ENCODE results near the gene RGS6.

Gene RGS6

DNA sequence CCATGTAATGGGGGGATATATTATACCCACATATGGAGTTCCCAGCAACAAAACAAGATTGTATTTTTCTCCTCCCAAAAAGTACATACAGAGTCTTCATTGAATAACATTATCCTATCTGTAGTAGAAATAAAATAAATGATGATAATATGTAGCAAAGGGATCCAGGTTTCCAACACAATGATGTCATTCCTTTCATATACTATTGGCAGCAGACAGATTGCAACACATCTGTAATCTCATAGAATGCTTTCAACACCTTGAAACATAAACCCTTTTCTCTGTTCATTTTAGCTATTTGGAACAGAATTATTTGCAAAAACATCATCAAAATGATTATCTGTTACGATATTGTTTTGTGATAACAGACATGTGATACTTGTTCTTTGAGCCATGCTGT is 644.0 kb downstream of the RGS6 start:
- FAIRE-seq (no peak), DNase-seq (ENCODE audit: insufficient read length, low spot score) (no peak)
- TF ChIP-seq PAX5 (IDR thresholded peaks at IDR 0.05; ENCODE audit: insufficient read depth, low read length, severe bottlenecking) (no peak), POLR2A (IDR thresholded peaks at IDR 0.05; ENCODE audit: low read depth, low read length) (no peak), TAF1 (IDR thresholded peaks at IDR 0.05; ENCODE audit: low read depth, low read length) (no peak), SPI1 (IDR thresholded peaks at IDR 0.05; ENCODE audit: low read depth, low read length) (no peak)

DNA sequence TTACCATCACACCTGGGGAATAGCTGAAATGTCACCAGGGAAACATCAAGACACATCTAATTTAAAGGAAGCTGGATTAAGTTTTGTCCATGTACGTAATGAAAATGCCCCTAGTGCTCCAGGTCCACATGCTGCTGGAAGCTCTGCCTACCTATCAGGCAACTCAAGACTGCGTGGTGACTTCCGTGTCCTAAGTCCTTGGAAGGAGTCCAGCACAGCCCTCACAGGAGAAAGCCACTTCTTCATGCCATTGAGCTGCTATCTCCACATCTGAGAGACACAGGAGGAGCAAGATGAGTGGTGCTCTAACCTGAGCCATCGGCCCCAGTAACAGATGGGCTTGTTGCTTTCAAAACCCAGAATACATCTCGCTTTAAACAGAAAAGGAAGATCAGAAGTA is 645.3 kb downstream of the RGS6 start:
- FAIRE-seq (no peak), DNase-seq (ENCODE audit: insufficient read length, low spot score) (no peak)
- TF ChIP-seq SPI1 (IDR thresholded peaks at IDR 0.05; ENCODE audit: low read depth, low read length) (no peak), TAF1 (IDR thresholded peaks at IDR 0.05; ENCODE audit: low read depth, low read length) (no peak), POLR2AphosphoS5 (IDR thresholded peaks at IDR 0.05; ENCODE audit: low read depth, low read length) (no peak), POLR2A (IDR thresholded peaks at IDR 0.05; ENCODE audit: low read depth, low read length) (no peak), PAX5 (IDR thresholded peaks at IDR 0.05; ENCODE audit: insufficient read depth, low read length, severe bottlenecking) (no peak), POU2F2 (IDR thresholded peaks at IDR 0.05; ENCODE audit: low read depth, low read length) (no peak)

DNA sequence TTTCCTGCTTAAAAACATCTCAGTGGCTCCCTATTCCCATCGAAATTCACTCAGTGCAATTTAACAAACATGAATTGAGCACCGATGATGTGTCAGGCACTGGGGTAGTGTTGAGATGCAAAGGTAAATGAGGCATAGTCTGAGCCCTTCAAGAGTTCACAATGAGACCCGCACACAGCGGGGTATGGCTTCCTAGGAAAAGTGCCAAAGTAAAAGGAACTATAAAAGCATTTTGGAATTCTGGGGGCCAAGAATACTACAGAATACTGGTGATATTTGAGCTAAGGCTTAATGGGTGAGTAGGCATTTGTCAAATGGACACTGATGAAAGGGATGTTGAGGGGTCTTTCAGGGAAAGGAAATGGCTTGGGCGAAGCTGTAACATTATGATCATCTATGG is 646.3 kb downstream of the RGS6 start:
- FAIRE-seq: no peak
- TF ChIP-seq POLR2AphosphoS5 (IDR thresholded peaks at IDR 0.05; ENCODE audit: low read depth, low read length) (no peak), POU2F2 (IDR thresholded peaks at IDR 0.05; ENCODE audit: low read depth, low read length) (no peak), PAX5 (IDR thresholded peaks at IDR 0.05; ENCODE audit: insufficient read depth, low read length, severe bottlenecking) (no peak), POLR2A (IDR thresholded peaks at IDR 0.05; ENCODE audit: low read depth, low read length) (no peak), TAF1 (IDR thresholded peaks at IDR 0.05; ENCODE audit: low read depth, low read length) (no peak), SPI1 (IDR thresholded peaks at IDR 0.05; ENCODE audit: low read depth, low read length) (no peak)
- DNase-seq (ENCODE audit: insufficient read length, low spot score): no peak

DNA sequence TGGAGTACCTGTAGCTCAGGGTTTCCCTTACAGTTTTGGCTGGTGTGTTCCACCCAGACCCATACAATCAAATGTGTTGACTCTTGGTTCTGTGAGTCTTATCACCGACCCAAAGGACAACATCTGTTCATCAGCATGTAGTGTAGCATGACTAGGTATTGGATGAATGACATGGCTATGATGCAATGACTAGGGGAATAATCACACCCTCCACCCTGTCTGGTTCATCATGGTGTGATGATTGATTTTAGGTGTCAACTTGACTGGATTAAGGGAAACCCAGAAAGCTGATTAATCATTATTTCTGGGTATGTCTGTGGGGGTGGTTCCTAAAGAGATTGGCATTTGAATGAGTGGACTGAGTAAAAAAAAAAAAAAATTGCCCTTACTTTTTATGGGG is 650.4 kb downstream of the RGS6 start:
- DNase-seq (ENCODE audit: insufficient read length, low spot score) (no peak), FAIRE-seq (no peak)
- TF ChIP-seq PAX5 (IDR thresholded peaks at IDR 0.05; ENCODE audit: insufficient read depth, low read length, severe bottlenecking) (no peak), TAF1 (IDR thresholded peaks at IDR 0.05; ENCODE audit: low read depth, low read length) (no peak), POLR2A (IDR thresholded peaks at IDR 0.05; ENCODE audit: low read depth, low read length) (no peak), POU2F2 (IDR thresholded peaks at IDR 0.05; ENCODE audit: low read depth, low read length) (no peak), SPI1 (IDR thresholded peaks at IDR 0.05; ENCODE audit: low read depth, low read length) (no peak), POLR2AphosphoS5 (IDR thresholded peaks at IDR 0.05; ENCODE audit: low read depth, low read length) (no peak)

DNA sequence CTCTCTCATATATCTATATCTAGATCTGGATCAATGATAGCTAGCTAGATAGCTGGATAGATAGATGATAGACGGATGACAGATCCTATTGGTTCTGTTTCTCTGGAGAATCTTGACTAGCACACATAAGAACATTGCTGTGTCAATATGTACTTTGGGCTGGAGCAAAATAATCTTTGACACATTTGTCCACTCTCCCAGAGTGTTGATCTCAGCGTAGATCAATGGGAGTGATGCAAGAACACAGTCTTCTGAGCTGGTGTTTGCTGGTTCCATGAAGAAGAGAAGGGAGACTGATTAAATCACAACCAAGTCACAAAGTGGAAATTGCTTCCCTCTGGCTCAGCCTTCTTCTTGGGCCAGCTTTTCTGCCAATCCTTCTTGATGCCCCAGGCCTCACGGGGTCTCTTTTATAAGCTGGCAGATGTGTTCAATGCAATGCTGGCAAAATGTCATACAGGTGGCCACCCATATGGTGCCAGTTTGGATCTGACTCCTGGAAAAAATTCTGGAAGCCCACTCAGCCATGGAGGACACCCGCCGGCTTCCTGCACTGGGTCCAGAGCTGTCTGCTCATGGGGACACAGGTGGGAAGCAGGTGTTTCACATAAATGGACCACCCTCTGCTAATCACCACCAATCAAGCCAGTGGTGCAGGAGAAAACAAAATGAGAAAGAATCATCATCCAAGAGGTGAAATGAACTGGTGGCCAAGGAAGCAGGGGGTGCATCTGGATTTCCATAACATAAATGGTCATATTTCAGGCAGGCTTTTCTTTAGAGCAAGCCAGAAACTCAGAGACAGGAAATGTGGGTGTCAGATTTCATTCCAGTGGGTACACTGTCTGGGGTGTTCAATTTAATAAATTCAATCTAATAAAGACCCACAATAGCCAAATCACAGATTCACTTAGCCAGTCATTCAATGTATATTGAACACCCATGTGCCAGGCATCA is 651.4 kb downstream of the RGS6 start:
- TF ChIP-seq PAX5 (IDR thresholded peaks at IDR 0.05; ENCODE audit: insufficient read depth, low read length, severe bottlenecking) (no peak), POU2F2 (IDR thresholded peaks at IDR 0.05; ENCODE audit: low read depth, low read length) (no peak), TAF1 (IDR thresholded peaks at IDR 0.05; ENCODE audit: low read depth, low read length) (no peak), SPI1 (IDR thresholded peaks at IDR 0.05; ENCODE audit: low read depth, low read length) (no peak), POLR2AphosphoS5 (IDR thresholded peaks at IDR 0.05; ENCODE audit: low read depth, low read length) (no peak), POLR2A (IDR thresholded peaks at IDR 0.05; ENCODE audit: low read depth, low read length) (no peak)
- FAIRE-seq (no peak), DNase-seq (ENCODE audit: insufficient read length, low spot score) (no peak)

DNA sequence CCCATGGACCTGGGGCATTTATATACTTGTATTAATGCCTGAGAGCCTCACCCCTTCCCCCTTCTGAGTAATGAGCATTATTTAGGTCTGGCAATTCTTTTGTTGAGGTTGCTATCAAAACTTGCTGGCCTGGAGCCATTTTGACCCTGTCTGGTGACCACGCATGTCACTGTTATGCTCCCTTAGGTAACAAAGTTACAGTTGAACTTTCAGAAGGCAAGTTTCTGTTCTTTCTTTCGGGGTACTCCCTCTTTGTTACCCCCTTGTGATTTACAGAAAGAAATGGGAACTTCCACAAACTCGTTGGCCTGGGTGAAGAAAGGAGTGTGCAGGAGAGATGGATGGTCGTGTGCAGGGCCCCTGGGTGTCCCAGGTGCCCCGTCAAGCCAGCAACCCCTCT is 656.3 kb downstream of the RGS6 start:
- DNase-seq (ENCODE audit: insufficient read length, low spot score) (no peak), FAIRE-seq (no peak)
- 0 out of 2 replicates have a peak, but pooled peaks have one; percentile 32 for TF ChIP-seq SPI1 (IDR thresholded peaks at IDR 0.05; ENCODE audit: low read depth, low read length)
- no peak for TF ChIP-seq POLR2AphosphoS5 (IDR thresholded peaks at IDR 0.05; ENCODE audit: low read depth, low read length)

DNA sequence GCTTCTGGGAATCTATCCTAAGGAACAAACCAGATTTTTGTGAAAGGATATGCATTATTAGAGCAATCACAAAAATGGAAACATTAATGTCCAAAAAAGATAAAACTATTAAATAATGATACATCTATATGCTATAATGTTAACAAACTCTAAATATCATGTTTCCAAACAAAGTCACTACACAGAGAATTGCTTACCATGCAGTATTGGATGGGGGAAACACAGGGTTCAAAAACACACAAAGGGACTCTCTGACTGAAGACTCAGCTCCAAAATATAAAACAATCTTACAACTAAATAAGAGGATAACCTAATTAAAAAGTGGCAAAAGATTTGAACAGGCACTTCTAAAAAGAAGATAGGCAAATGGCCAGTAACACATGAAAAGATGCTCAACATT is 657.4 kb downstream of the RGS6 start:
- DNase-seq (ENCODE audit: insufficient read length, low spot score) (no peak), FAIRE-seq (no peak)
- TF ChIP-seq TAF1 (IDR thresholded peaks at IDR 0.05; ENCODE audit: low read depth, low read length) (no peak), SPI1 (IDR thresholded peaks at IDR 0.05; ENCODE audit: low read depth, low read length) (no peak), POU2F2 (IDR thresholded peaks at IDR 0.05; ENCODE audit: low read depth, low read length) (no peak)

DNA sequence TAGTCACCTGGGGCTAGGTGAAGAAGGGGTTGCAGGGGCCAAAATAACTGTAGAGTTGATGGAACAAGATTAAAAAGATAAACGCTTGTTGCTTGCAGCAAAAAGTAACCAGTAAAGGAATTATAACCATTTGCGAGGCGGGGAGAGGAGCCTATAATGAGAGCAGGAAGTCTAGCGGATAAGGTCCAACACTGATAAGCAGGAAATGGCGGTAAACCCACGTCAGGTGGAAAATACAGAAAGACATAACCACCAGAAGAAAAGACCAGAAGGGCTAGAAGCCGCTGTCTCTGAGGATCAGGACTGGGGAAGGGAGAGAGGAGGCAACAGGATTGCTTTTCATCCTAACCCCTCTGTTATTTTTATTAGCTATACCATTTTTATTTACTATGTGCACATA is 658.3 kb downstream of the RGS6 start:
- DNase-seq (ENCODE audit: insufficient read length, low spot score): no peak
- no peak for FAIRE-seq
- TF ChIP-seq POLR2AphosphoS5 (IDR thresholded peaks at IDR 0.05; ENCODE audit: low read depth, low read length) (no peak), TAF1 (IDR thresholded peaks at IDR 0.05; ENCODE audit: low read depth, low read length) (no peak), POLR2A (IDR thresholded peaks at IDR 0.05; ENCODE audit: low read depth, low read length) (no peak), POU2F2 (IDR thresholded peaks at IDR 0.05; ENCODE audit: low read depth, low read length) (no peak)

DNA sequence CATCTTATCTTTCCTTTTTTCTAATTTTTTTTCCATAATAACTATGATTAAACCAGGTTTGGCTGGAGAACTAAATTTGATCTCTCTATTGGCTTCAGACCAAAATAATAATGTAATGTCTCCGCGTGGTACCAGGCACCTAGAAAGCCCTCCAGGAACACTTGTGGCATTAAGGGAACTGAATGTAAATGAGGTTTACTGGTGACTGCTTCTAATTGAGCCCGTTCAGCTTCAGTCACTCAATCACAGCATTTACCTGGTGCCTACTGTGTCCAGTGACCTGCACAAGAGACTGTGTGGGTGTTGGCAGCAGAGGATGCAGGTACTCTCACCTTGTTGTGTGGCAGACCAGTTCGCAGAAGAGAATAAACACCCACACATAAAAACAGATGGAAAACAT is 659.2 kb downstream of the RGS6 start:
- FAIRE-seq (no peak), DNase-seq (ENCODE audit: insufficient read length, low spot score) (no peak)
- TF ChIP-seq POU2F2 (IDR thresholded peaks at IDR 0.05; ENCODE audit: low read depth, low read length) (no peak), PAX5 (IDR thresholded peaks at IDR 0.05; ENCODE audit: insufficient read depth, low read length, severe bottlenecking) (no peak), POLR2A (IDR thresholded peaks at IDR 0.05; ENCODE audit: low read depth, low read length) (no peak), POLR2AphosphoS5 (IDR thresholded peaks at IDR 0.05; ENCODE audit: low read depth, low read length) (no peak), SPI1 (IDR thresholded peaks at IDR 0.05; ENCODE audit: low read depth, low read length) (no peak), TAF1 (IDR thresholded peaks at IDR 0.05; ENCODE audit: low read depth, low read length) (no peak)
